Endothelial cell of umbilical vein (primary cell): ENCODE measurements around the gene ADCY2. TPM values are rescaled to one million over a fixed set of nuclear protein-coding genes. Genes with fewer than 3 reads are reported as not detected.

Experiments
- BruUV-seq: library from RNA; stranded (reverse); fragments of 400-500 nt; replicated peaks from 2 replicates; lab custom pipeline; 2021; lab: Mats Ljungman, UMichigan
- CTCF ChIA-PET: fragments of 300-600, 350-600 bp; sonication (Branson Sonifier 250); formaldehyde crosslinking; loops from one replicate; lab custom pipeline; 2021; ENCODE audit warnings: antibody characterized with exemption, inconsistent platforms; lab: Charles Lee
- POLR2A ChIA-PET: fragments of 300-600, 350-600 bp; sonication (Branson Sonifier 250); formaldehyde crosslinking; loops from one replicate; lab custom pipeline; 2021; ENCODE audit warnings: antibody characterized with exemption, inconsistent platforms; lab: Charles Lee
- DNase-seq: peaks from one replicate; pipeline ENCODE4 v3.0.0-alpha.2; 2011; ENCODE audit warnings: low read depth, low spot score
- FAIRE-seq: peaks from 2 replicates; lab custom pipeline; 2011; peaks lifted over from hg19 to GRCh38; lab: Jason Lieb, UNC
- H2AFZ ChIP-seq: 2 replicates; pipeline ENCODE4 v1.6.0; 2012; ENCODE audit warnings: low read depth, low read length, control low read depth, inconsistent platforms
- H3K27ac ChIP-seq: 2 replicates; pipeline ENCODE4 v1.5.1; 2011; ENCODE audit warnings: low read depth, mild to moderate bottlenecking, control low read depth, low read length, moderate library complexity; ENCODE audit not compliant: insufficient read depth
- H3K27me3 ChIP-seq, 2 experiments: 2 replicates each; pipeline versions ENCODE4 v1.6.0 to v1.6.1; 2011; ENCODE audit warnings: low read length in 2 of 2, mixed read lengths in 1 of 2; ENCODE audit not compliant: control insufficient read depth in 2 of 2, insufficient read depth in 2 of 2
- H3K36me3 ChIP-seq, 2 experiments: 2 replicates in 1 of 2; 3 replicates in 1 of 2; pipeline ENCODE4 v1.5.1; 2011; ENCODE audit warnings: low read length in 2 of 2, mild to moderate bottlenecking in 1 of 2, moderate library complexity in 1 of 2; ENCODE audit not compliant: control insufficient read depth in 2 of 2, insufficient read depth in 2 of 2; ENCODE audit errors: extremely low read depth in 1 of 2
- H3K4me1 ChIP-seq: 3 replicates; pipeline ENCODE4 v1.5.1; 2011; ENCODE audit warnings: mild to moderate bottlenecking, low read length; ENCODE audit not compliant: control insufficient read depth, insufficient read depth; ENCODE audit errors: extremely low read depth
- H3K4me2 ChIP-seq: 2 replicates; pipeline ENCODE4 v1.6.1; 2011; ENCODE audit warnings: low read length, control low read depth, mixed read lengths; ENCODE audit not compliant: insufficient read depth
- H3K4me3 ChIP-seq, 3 experiments: fragments of 200-600 bp in 1 of 3; sonication (generic), shearing (Covaris generic) in 1 of 3; replicated peaks in 1 of 3; 2 replicates each; pipeline ENCODE4 v1.5.1; 2011 to 2016; ENCODE audit warnings: control low read depth in 3 of 3, low read length in 3 of 3, mild to moderate bottlenecking in 2 of 3, inconsistent platforms in 1 of 3, low read depth in 1 of 3, moderate library complexity in 1 of 3; ENCODE audit not compliant: insufficient read depth in 1 of 3
- H3K79me2 ChIP-seq: 2 replicates; pipeline ENCODE4 v1.6.0; 2012; ENCODE audit warnings: low read length, inconsistent platforms; ENCODE audit not compliant: control insufficient read depth, insufficient read depth
- H3K9ac ChIP-seq: replicated peaks from 2 replicates; pipeline ENCODE3; 2011; ENCODE audit warnings: low read length, control low read depth; ENCODE audit not compliant: insufficient read depth; ENCODE audit errors: extremely low read depth
- H3K9me1 ChIP-seq: replicated peaks from 3 replicates; pipeline ENCODE4 v1.6.0; 2011; ENCODE audit warnings: mild to moderate bottlenecking, low read length; ENCODE audit not compliant: control insufficient read depth, insufficient read depth; ENCODE audit errors: extremely low read depth
- H3K9me3 ChIP-seq: replicated peaks from 2 replicates; pipeline ENCODE4 v1.5.1; 2012; ENCODE audit warnings: low read length, inconsistent platforms; ENCODE audit not compliant: control insufficient read depth, insufficient read depth
- H4K20me1 ChIP-seq: replicated peaks from 2 replicates; pipeline ENCODE3; 2011; ENCODE audit warnings: mild to moderate bottlenecking, low read length; ENCODE audit not compliant: control insufficient read depth, insufficient read depth; ENCODE audit errors: extremely low read depth
- CTCF ChIP-seq, 2 donors: IDR thresholded peaks; 1 replicate in 1 of 2; 2 replicates in 1 of 2; pipeline ENCODE4 v1.5.1; 2011; ENCODE audit warnings: low read length in 2 of 2, mild to moderate bottlenecking in 2 of 2, moderate library complexity in 2 of 2, control low read depth in 1 of 2, inconsistent platforms in 1 of 2, low read depth in 1 of 2; ENCODE audit not compliant: insufficient read depth in 1 of 2; ENCODE audit errors: extremely low read depth in 1 of 2
- EZH2 ChIP-seq: IDR thresholded peaks from 2 replicates; pipeline ENCODE4 v1.6.1; 2012; ENCODE audit warnings: borderline replicate concordance, low read depth, mild to moderate bottlenecking, moderate library complexity, low read length, inconsistent platforms; ENCODE audit not compliant: severe bottlenecking
- FOS ChIP-seq: IDR thresholded peaks from 2 replicates; pipeline ENCODE4 v1.6.1; 2011; ENCODE audit warnings: mild to moderate bottlenecking, low read length, moderate library complexity, borderline replicate concordance; ENCODE audit not compliant: insufficient read depth
- GATA2 ChIP-seq: IDR thresholded peaks from 2 replicates; pipeline ENCODE4 v1.7.0; 2011; ENCODE audit warnings: low read depth, mild to moderate bottlenecking, moderate library complexity, mixed read lengths, low read length; ENCODE audit not compliant: insufficient read length, insufficient read depth
- JUN ChIP-seq: IDR thresholded peaks from 2 replicates; pipeline ENCODE4 v1.6.1; 2011; ENCODE audit warnings: borderline replicate concordance, low read depth; ENCODE audit not compliant: insufficient read length, insufficient read depth
- MAX ChIP-seq: IDR thresholded peaks from 2 replicates; pipeline ENCODE4 v1.6.1; 2011; ENCODE audit not compliant: insufficient read depth, insufficient read length
- MYC ChIP-seq: IDR thresholded peaks from one replicate; pipeline ENCODE4 v1.6.1; 2011; ENCODE audit warnings: mild to moderate bottlenecking, low read depth, low read length
- POLR2A ChIP-seq: IDR thresholded peaks from 2 replicates; pipeline ENCODE4 v1.6.1; 2012; ENCODE audit warnings: low read depth, mild to moderate bottlenecking, control low read depth, low read length
- POLR2AphosphoS5 ChIP-seq: IDR thresholded peaks from 2 replicates; pipeline ENCODE4 v1.6.1; 2012; ENCODE audit warnings: low read depth, mild to moderate bottlenecking, control low read depth, low read length, moderate library complexity; ENCODE audit not compliant: insufficient read depth
- dilution Hi-C: fragments of 300-500 bp; cut with MboI; formaldehyde crosslinking; loops from one replicate; pipeline ENCODE4 v1.15.0; 2019; ENCODE audit warnings: low sequenced_read_pairs; ENCODE audit not compliant: extremely low pct_ligation_motif_present
- intact Hi-C: fragments of 100-400 bp; cut with micrococcal nuclease; formaldehyde crosslinking; loops from one replicate; pipeline ENCODE4 v1.10.0; 2022
- polyA plus RNA-seq, 4 experiments: library from polyadenylated mRNA; depleted of rRNA in 3 of 4; stranded (reverse) in 3 of 4; unstranded in 1 of 4; fragments of >200 nt; gene quantifications; 2 replicates each; pipeline versions ENCODE4 v1.2.1 to v1.2.3, GENCODE V29; 2011 to 2012; ENCODE audit warnings: missing spikeins in 1 of 4
- total RNA-seq: library from RNA; stranded (reverse); gene quantifications from 2 replicates; pipeline ENCODE4 v1.2.3, GENCODE V29; 2021

The ADCY2 gene
- total and polyA plus RNA-seq, 2 donors (not counting 3 experiments of a cell fraction or from before 2014, with no cell fraction given), result under 0.01 TPM; not detected in 1

GRCh38 chr5:7801891-7802614 lies 406.1 kb downstream of the ADCY2 start:
- Histone ChIP-seq H3K4me3 (no peak overlapping the region), H3K4me2 (no peak overlapping the region), H3K27ac (no peak overlapping the region), H3K79me2 (no peaks in the 10 kb centered on the region), H3K9ac (no peak overlapping the region), H3K9me1 (no peaks in the 10 kb centered on the region), H4K20me1 (no peaks in the 10 kb centered on the region), H3K4me1 (no peaks in the 10 kb centered on the region), H2AFZ (no peak overlapping the region), H3K27me3 (no peaks in the 10 kb centered on the region), H3K9me3 (no peaks in the 10 kb centered on the region), H3K36me3 (no peaks in the 10 kb centered on the region)
- no peak for DNase-seq
- POLR2A ChIA-PET, result interaction anchor here (0.5 kb wide), 1 partner anchor 1945 kb away, joined by 3 read pairs; no protein-coding TSS in a partner anchor
- no peak for FAIRE-seq
- no TSS peak for BruUV-seq
- dilution Hi-C loops, result no loop called here
- CTCF ChIA-PET, result no interaction called here
- TF ChIP-seq POLR2A, result no peak
- no peak for TF ChIP-seq CTCF (IDR thresholded peaks at IDR 0.05; ENCODE audit: extremely low read depth in 1 of 2, insufficient read depth in 1 of 2, low read depth in 1 of 2, low read length in 2 of 2)
- TF ChIP-seq MYC, result no peak
- intact Hi-C loops, result no loop called here

- Histone ChIP-seq H3K27me3 (no peaks in the 10 kb centered on the region), H3K9ac (no peak overlapping the region), H3K36me3 (no peaks in the 10 kb centered on the region), H4K20me1 (no peaks in the 10 kb centered on the region), H3K4me2 (no peak overlapping the region), H3K4me3 (no peak overlapping the region), H3K4me1 (no peaks in the 10 kb centered on the region), H3K9me1 (no peaks in the 10 kb centered on the region), H3K79me2 (no peaks in the 10 kb centered on the region), H3K9me3 (no peaks in the 10 kb centered on the region), H2AFZ (no peak overlapping the region), H3K27ac (no peak overlapping the region)
- ChIA-PET CTCF (no interaction called here), POLR2A (no interaction called here)
- dilution Hi-C loops (no loop called here), intact Hi-C loops (no loop called here)
- TF ChIP-seq POLR2AphosphoS5 (no peak), MAX (no peak), FOS (no peak), CTCF (IDR thresholded peaks at IDR 0.05; ENCODE audit: extremely low read depth in 1 of 2, insufficient read depth in 1 of 2, low read depth in 1 of 2, low read length in 2 of 2) (no peak), EZH2 (no peak), JUN (no peak), POLR2A (no peak), MYC (no peak), GATA2 (no peak)
- BruUV-seq, result no TSS peak
- DNase-seq, result no peak
- FAIRE-seq, result no peak
Measured at GRCh38 chr5:7802855-7803254, 406.9 kb downstream of the ADCY2 start.
